DND-41 (cell line): ENCODE measurements around the gene IREB2.

ENCODE experiments used
- EZH2 ChIP-seq: IDR thresholded peaks from 3 replicates; pipeline ENCODE4 v1.6.1; 2012; ENCODE audit warnings: borderline replicate concordance, low read depth, mild to moderate bottlenecking, moderate library complexity, low read length, inconsistent platforms; ENCODE audit not compliant: severe bottlenecking
- TF ChIP-seq, protein P1 (sequence below): IDR thresholded peaks from 2 replicates; pipeline ENCODE4 v1.5.1; 2012; ENCODE audit warnings: borderline replicate concordance, low read length, moderate library complexity, mild to moderate bottlenecking; ENCODE audit not compliant: poor library complexity, severe bottlenecking; ENCODE audit errors: extremely low read depth

DNA sequence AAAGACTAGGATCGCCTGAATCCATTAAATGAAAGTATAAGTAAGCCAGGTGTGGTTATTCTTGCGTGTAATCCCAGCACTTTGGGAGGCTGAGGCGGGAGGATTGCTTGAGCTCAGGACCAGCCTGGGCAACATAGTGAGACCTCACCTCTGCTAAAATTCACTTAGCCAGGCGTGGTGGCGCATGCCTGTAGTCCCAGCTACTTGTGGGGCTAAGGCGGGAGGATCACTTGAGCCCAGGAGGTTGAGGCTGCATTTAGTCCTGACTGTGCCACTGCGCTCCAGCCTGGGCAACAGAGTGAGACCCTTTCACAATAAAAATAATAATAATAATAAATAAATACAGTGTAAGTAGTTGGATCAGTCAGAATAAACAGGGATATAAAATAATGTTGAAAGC lies 43.9 kb downstream of the IREB2 start:
- TF ChIP-seq EZH2: no peak
- TF ChIP-seq, protein P1, sequence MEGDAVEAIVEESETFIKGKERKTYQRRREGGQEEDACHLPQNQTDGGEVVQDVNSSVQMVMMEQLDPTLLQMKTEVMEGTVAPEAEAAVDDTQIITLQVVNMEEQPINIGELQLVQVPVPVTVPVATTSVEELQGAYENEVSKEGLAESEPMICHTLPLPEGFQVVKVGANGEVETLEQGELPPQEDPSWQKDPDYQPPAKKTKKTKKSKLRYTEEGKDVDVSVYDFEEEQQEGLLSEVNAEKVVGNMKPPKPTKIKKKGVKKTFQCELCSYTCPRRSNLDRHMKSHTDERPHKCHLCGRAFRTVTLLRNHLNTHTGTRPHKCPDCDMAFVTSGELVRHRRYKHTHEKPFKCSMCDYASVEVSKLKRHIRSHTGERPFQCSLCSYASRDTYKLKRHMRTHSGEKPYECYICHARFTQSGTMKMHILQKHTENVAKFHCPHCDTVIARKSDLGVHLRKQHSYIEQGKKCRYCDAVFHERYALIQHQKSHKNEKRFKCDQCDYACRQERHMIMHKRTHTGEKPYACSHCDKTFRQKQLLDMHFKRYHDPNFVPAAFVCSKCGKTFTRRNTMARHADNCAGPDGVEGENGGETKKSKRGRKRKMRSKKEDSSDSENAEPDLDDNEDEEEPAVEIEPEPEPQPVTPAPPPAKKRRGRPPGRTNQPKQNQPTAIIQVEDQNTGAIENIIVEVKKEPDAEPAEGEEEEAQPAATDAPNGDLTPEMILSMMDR: no peak
